H9 (cell line): ENCODE measurements around the gene AKT3. TPM values are rescaled to one million over a fixed set of nuclear protein-coding genes. Genes with fewer than 3 reads are reported as not detected.

Source experiments
- DNase-seq: peaks from one replicate; pipeline ENCODE4 v3.0.0-alpha.2; 2017
- H2AFZ ChIP-seq: one replicate; pipeline ENCODE4 v1.6.1; 2013; ENCODE audit warnings: mild to moderate bottlenecking, low read length, control low read depth, moderate library complexity
- H2AK5ac ChIP-seq: 2 replicates; pipeline ENCODE4 v1.6.1; 2013; ENCODE audit warnings: low read length, control low read depth, mixed read lengths; ENCODE audit not compliant: insufficient read length
- H2BK120ac ChIP-seq: one replicate; pipeline ENCODE4 v1.6.1; 2013; ENCODE audit warnings: low read depth, mild to moderate bottlenecking, low read length, control low read depth, inconsistent platforms; ENCODE audit not compliant: poor library complexity, severe bottlenecking
- H2BK12ac ChIP-seq: 2 replicates; pipeline ENCODE4 v1.6.1; 2013; ENCODE audit warnings: low read length, control low read depth, mixed read lengths, low read depth; ENCODE audit not compliant: insufficient read length
- H2BK15ac ChIP-seq: 2 replicates; pipeline ENCODE4 v1.6.1; 2013; ENCODE audit warnings: low read depth, low read length, control low read depth
- H2BK20ac ChIP-seq: one replicate; pipeline ENCODE4 v1.6.1; 2013; ENCODE audit warnings: low read depth, mild to moderate bottlenecking, low read length, control low read depth, inconsistent platforms; ENCODE audit not compliant: poor library complexity, severe bottlenecking
- H2BK5ac ChIP-seq: 2 replicates; pipeline ENCODE4 v1.6.1; 2013; ENCODE audit warnings: low read length, control low read depth, mixed read lengths; ENCODE audit not compliant: insufficient read length
- H3K14ac ChIP-seq: 2 replicates; pipeline ENCODE4 v1.6.1; 2013; ENCODE audit warnings: low read length, control low read depth; ENCODE audit not compliant: insufficient read depth
- H3K18ac ChIP-seq: 2 replicates; pipeline ENCODE4 v1.6.1; 2013; ENCODE audit warnings: low read depth, mild to moderate bottlenecking, mixed read lengths, low read length, control low read depth; ENCODE audit not compliant: insufficient read length
- H3K23ac ChIP-seq: 2 replicates; pipeline ENCODE4 v1.6.1; 2013; ENCODE audit warnings: low read length, control low read depth, mixed read lengths, low read depth; ENCODE audit not compliant: insufficient read length
- H3K23me2 ChIP-seq: 2 replicates; pipeline ENCODE4 v1.6.1; 2013; ENCODE audit warnings: low read depth, mild to moderate bottlenecking, mixed read lengths, low read length, control low read depth; ENCODE audit not compliant: insufficient read length, poor library complexity, severe bottlenecking
- H3K27ac ChIP-seq: 2 replicates; pipeline ENCODE4 v1.5.1; 2013; ENCODE audit warnings: low read length, control low read depth, mixed read lengths, low read depth; ENCODE audit not compliant: insufficient read length
- H3K27me3 ChIP-seq: 2 replicates; pipeline ENCODE4 v1.6.1; 2013; ENCODE audit warnings: low read length, control low read depth, inconsistent platforms; ENCODE audit not compliant: insufficient read depth
- H3K4ac ChIP-seq: 2 replicates; pipeline ENCODE4 v1.6.1; 2013; ENCODE audit warnings: low read depth, mild to moderate bottlenecking, control low read depth, inconsistent platforms, low read length, moderate library complexity
- H3K4me1 ChIP-seq: 2 replicates; pipeline ENCODE4 v1.6.1; 2013; ENCODE audit warnings: low read length, control low read depth, inconsistent platforms; ENCODE audit not compliant: insufficient read depth
- H3K4me2 ChIP-seq: 2 replicates; pipeline ENCODE4 v1.6.1; 2013; ENCODE audit warnings: low read length, control low read depth, mixed read lengths; ENCODE audit not compliant: insufficient read length, insufficient read depth
- H3K56ac ChIP-seq: 2 replicates; pipeline ENCODE4 v1.6.1; 2013; ENCODE audit warnings: low read depth, mild to moderate bottlenecking, mixed read lengths, low read length, control low read depth; ENCODE audit not compliant: insufficient read length
- H3K79me1 ChIP-seq: 2 replicates; pipeline ENCODE4 v1.6.1; 2013; ENCODE audit warnings: low read depth, mild to moderate bottlenecking, moderate library complexity, low read length, control low read depth, inconsistent platforms; ENCODE audit not compliant: insufficient read depth, poor library complexity, severe bottlenecking
- H3K79me2 ChIP-seq: 2 replicates; pipeline ENCODE4 v1.6.1; 2013; ENCODE audit warnings: low read length, control low read depth, inconsistent platforms; ENCODE audit not compliant: insufficient read depth
- H3K9ac ChIP-seq: 2 replicates; pipeline ENCODE4 v1.6.1; 2013; ENCODE audit warnings: low read length, control low read depth, mixed read lengths; ENCODE audit not compliant: insufficient read length; ENCODE audit errors: extremely low read depth
- H3K9me3 ChIP-seq: one replicate; pipeline ENCODE4 v1.6.1; 2013; ENCODE audit warnings: low read depth, low read length, inconsistent platforms; ENCODE audit not compliant: control insufficient read depth
- H3T11ph ChIP-seq: one replicate; pipeline ENCODE4 v1.6.1; 2013; ENCODE audit warnings: mild to moderate bottlenecking, low read length, control low read depth, inconsistent platforms
- H4K20me1 ChIP-seq: one replicate; pipeline ENCODE4 v1.6.1; 2013; ENCODE audit not compliant: control insufficient read depth, insufficient read length, insufficient read depth
- H4K5ac ChIP-seq: 2 replicates; pipeline ENCODE4 v1.6.1; 2013; ENCODE audit warnings: low read depth, mild to moderate bottlenecking, mixed read lengths, low read length, control low read depth; ENCODE audit not compliant: insufficient read length
- H4K8ac ChIP-seq: replicated peaks from 2 replicates; pipeline ENCODE4 v1.6.1; 2013; ENCODE audit warnings: low read length, control low read depth, mixed read lengths, low read depth; ENCODE audit not compliant: insufficient read length
- H4K91ac ChIP-seq: 2 replicates; pipeline ENCODE4 v1.6.1; 2013; ENCODE audit warnings: low read depth, mild to moderate bottlenecking, moderate library complexity, mixed read lengths, low read length, control low read depth; ENCODE audit not compliant: insufficient read length
- H3K27ac Mint-ChIP-seq, 3 experiments: 2 replicates in 2 of 3; 3 replicates in 1 of 3; pipeline ENCODE4 v1.8.0; 2020 to 2021; ENCODE audit warnings: mixed read lengths in 3 of 3, mild to moderate bottlenecking in 1 of 3, moderate library complexity in 1 of 3
- H3K27me3 Mint-ChIP-seq: 2 replicates; pipeline ENCODE4 v1.8.0; 2021; ENCODE audit warnings: low read depth, mild to moderate bottlenecking, moderate library complexity, mixed read lengths
- H3K36me3 Mint-ChIP-seq, 3 experiments: 2 replicates in 2 of 3; 3 replicates in 1 of 3; pipeline ENCODE4 v1.8.0; 2020 to 2021; ENCODE audit warnings: low read depth in 3 of 3, mixed read lengths in 3 of 3; ENCODE audit not compliant: insufficient read depth in 1 of 3
- H3K4me1 Mint-ChIP-seq, 2 experiments: 2 replicates each; pipeline ENCODE4 v1.8.0; 2020; ENCODE audit warnings: mixed read lengths in 2 of 2
- H3K4me3 Mint-ChIP-seq, 2 experiments: 2 replicates in 1 of 2; 3 replicates in 1 of 2; pipeline ENCODE4 v1.8.0; 2020 to 2021; ENCODE audit warnings: mild to moderate bottlenecking in 2 of 2, mixed read lengths in 2 of 2, moderate library complexity in 1 of 2
- H3K9me3 Mint-ChIP-seq, 2 experiments: 2 replicates in 1 of 2; 3 replicates in 1 of 2; pipeline ENCODE4 v1.8.0; 2020; ENCODE audit warnings: mild to moderate bottlenecking in 2 of 2, mixed read lengths in 2 of 2, moderate library complexity in 1 of 2
- WGBS: extraction: QIAGEN DNeasy Blood & Tissue Kit; methylation state at CpG from one replicate; pipeline ENCODE4 v1.1.7; 2013; ENCODE audit warnings: missing lambda C conversion rate, low lambda C conversion rate, mixed read lengths; ENCODE audit not compliant: insufficient read length; ENCODE audit errors: extremely low coverage; 5-methylcytosine and 5-hydroxymethylcytosine counted together
- total RNA-seq: library from RNA; stranded (reverse); gene quantifications from 2 replicates; pipeline ENCODE4 v1.2.1, GENCODE V29; 2021
- TF ChIP-seq, protein P1 (sequence below): fragments of 200-600 bp; sonication (generic); conservative IDR thresholded peaks from 3 replicates; pipeline ENCODE4 v1.8.0; 2021; ENCODE audit warnings: antibody characterized with exemption, mild to moderate bottlenecking

AKT3 gene
- total RNA-seq, 1 experiment from 2014 or later: 27.8 TPM

GRCh38 chr1:243765676-243766075 lies 84.4 kb downstream of the AKT3 start:
- H4K8ac ChIP-seq: no peak overlapping the region
- H2AK5ac ChIP-seq: no peak overlapping the region
- WGBS: no CpG with 5 or more reads among the region's 2 CpGs
- no peak overlapping the region for H3K27ac ChIP-seq
- no peak overlapping the region for H3T11ph ChIP-seq
- TF ChIP-seq, protein P1, sequence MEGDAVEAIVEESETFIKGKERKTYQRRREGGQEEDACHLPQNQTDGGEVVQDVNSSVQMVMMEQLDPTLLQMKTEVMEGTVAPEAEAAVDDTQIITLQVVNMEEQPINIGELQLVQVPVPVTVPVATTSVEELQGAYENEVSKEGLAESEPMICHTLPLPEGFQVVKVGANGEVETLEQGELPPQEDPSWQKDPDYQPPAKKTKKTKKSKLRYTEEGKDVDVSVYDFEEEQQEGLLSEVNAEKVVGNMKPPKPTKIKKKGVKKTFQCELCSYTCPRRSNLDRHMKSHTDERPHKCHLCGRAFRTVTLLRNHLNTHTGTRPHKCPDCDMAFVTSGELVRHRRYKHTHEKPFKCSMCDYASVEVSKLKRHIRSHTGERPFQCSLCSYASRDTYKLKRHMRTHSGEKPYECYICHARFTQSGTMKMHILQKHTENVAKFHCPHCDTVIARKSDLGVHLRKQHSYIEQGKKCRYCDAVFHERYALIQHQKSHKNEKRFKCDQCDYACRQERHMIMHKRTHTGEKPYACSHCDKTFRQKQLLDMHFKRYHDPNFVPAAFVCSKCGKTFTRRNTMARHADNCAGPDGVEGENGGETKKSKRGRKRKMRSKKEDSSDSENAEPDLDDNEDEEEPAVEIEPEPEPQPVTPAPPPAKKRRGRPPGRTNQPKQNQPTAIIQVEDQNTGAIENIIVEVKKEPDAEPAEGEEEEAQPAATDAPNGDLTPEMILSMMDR: no peak
- no peak overlapping the region for H3K56ac ChIP-seq
- H4K91ac ChIP-seq: no peak overlapping the region
- no peaks in the 10 kb centered on the region for H3K36me3 Mint-ChIP-seq
- H2BK15ac ChIP-seq: no peak overlapping the region
- no peak overlapping the region for H3K4me2 ChIP-seq
- H3K4me1 Mint-ChIP-seq: peaks cover under 1 to 10% of the 10 kb centered on the region in 2 experiments
- no peak overlapping the region for H3K4me3 Mint-ChIP-seq
- no peak overlapping the region for H2BK5ac ChIP-seq
- no peak overlapping the region for H3K14ac ChIP-seq
- no peak overlapping the region for H2BK12ac ChIP-seq
- no peaks in the 10 kb centered on the region for H3K4me1 ChIP-seq
- H3K9me3 Mint-ChIP-seq: no peaks in the 10 kb centered on the region; a peak in 1 of 5 replicates
- H3K79me2 ChIP-seq: no peaks in the 10 kb centered on the region
- no peak overlapping the region for H3K18ac ChIP-seq
- H3K79me1 ChIP-seq: no peaks in the 10 kb centered on the region
- no peak overlapping the region for H3K4ac ChIP-seq
- H2BK120ac ChIP-seq: no peak overlapping the region
- H3K27ac Mint-ChIP-seq: no peak overlapping the region
- no peak for DNase-seq
- no peak overlapping the region for H4K5ac ChIP-seq
- H4K20me1 ChIP-seq: no peaks in the 10 kb centered on the region
- no peak overlapping the region for H3K9ac ChIP-seq
- H2BK20ac ChIP-seq: no peak overlapping the region
- no peaks in the 10 kb centered on the region for H3K27me3 ChIP-seq
- H3K9me3 ChIP-seq: no peaks in the 10 kb centered on the region
- no peak overlapping the region for H3K23ac ChIP-seq
- H2AFZ ChIP-seq: no peak overlapping the region
- H3K23me2 ChIP-seq: no peaks in the 10 kb centered on the region
- H3K27me3 Mint-ChIP-seq: no peaks in the 10 kb centered on the region
